ENCODE results near the gene AIRE. TPM values are rescaled to one million over a fixed set of nuclear protein-coding genes. Genes with fewer than 3 reads are reported as not detected.
A peak's percentile ranks its signal among the peaks of the same experiment; 100 is the strongest.

Gene AIRE
- total and polyA plus RNA-seq, 2 of the 13 experiments (the other 11 are each of a cell fraction or from before 2014, with no cell fraction given): not detected

DNA sequence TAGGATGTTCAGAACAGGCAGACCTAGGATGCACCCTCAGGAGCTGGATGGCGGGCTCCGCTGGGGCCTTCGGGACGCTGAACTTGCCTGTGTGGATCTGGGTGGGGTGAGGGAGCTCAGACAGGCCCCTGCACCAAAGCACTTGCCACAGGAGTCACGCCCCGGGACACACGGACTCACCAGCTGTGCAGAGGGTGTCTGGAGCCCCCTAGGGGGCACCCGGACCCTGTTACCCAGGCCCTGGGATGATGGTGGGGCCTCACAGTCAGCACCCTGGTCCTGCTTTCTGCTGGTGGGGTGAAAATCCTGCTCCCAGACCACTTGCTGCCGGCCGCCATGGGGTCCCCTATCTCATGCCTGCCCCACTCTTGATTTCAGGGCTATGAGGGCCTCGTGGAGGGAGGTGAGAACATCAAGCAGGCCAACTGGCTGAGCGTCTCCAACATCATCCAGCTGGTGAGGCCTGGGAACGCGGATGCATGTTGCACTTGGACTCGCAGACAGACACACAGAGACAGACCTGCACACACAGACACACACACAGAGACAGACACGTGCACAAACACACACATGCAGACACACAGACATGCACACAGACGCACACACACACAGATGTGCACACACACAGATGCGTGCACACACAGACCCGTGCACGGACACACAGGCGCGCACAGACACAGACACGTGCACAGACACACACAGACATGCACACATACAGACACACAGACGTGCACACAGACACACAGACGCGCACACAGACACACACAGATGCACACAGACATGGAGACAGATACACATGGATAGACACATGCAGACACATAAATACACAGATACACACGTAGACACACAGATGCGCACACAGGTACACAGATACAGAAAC is 25.2 kb downstream of the AIRE start (continued):
- TF ChIP-seq, protein P1, sequence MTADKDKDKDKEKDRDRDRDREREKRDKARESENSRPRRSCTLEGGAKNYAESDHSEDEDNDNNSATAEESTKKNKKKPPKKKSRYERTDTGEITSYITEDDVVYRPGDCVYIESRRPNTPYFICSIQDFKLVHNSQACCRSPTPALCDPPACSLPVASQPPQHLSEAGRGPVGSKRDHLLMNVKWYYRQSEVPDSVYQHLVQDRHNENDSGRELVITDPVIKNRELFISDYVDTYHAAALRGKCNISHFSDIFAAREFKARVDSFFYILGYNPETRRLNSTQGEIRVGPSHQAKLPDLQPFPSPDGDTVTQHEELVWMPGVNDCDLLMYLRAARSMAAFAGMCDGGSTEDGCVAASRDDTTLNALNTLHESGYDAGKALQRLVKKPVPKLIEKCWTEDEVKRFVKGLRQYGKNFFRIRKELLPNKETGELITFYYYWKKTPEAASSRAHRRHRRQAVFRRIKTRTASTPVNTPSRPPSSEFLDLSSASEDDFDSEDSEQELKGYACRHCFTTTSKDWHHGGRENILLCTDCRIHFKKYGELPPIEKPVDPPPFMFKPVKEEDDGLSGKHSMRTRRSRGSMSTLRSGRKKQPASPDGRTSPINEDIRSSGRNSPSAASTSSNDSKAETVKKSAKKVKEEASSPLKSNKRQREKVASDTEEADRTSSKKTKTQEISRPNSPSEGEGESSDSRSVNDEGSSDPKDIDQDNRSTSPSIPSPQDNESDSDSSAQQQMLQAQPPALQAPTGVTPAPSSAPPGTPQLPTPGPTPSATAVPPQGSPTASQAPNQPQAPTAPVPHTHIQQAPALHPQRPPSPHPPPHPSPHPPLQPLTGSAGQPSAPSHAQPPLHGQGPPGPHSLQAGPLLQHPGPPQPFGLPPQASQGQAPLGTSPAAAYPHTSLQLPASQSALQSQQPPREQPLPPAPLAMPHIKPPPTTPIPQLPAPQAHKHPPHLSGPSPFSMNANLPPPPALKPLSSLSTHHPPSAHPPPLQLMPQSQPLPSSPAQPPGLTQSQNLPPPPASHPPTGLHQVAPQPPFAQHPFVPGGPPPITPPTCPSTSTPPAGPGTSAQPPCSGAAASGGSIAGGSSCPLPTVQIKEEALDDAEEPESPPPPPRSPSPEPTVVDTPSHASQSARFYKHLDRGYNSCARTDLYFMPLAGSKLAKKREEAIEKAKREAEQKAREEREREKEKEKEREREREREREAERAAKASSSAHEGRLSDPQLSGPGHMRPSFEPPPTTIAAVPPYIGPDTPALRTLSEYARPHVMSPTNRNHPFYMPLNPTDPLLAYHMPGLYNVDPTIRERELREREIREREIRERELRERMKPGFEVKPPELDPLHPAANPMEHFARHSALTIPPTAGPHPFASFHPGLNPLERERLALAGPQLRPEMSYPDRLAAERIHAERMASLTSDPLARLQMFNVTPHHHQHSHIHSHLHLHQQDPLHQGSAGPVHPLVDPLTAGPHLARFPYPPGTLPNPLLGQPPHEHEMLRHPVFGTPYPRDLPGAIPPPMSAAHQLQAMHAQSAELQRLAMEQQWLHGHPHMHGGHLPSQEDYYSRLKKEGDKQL (CRISPR knock-in tag; IDR thresholded peaks at IDR 0.05; ENCODE audit: low read depth): no peak
- TF ChIP-seq, protein P2, sequence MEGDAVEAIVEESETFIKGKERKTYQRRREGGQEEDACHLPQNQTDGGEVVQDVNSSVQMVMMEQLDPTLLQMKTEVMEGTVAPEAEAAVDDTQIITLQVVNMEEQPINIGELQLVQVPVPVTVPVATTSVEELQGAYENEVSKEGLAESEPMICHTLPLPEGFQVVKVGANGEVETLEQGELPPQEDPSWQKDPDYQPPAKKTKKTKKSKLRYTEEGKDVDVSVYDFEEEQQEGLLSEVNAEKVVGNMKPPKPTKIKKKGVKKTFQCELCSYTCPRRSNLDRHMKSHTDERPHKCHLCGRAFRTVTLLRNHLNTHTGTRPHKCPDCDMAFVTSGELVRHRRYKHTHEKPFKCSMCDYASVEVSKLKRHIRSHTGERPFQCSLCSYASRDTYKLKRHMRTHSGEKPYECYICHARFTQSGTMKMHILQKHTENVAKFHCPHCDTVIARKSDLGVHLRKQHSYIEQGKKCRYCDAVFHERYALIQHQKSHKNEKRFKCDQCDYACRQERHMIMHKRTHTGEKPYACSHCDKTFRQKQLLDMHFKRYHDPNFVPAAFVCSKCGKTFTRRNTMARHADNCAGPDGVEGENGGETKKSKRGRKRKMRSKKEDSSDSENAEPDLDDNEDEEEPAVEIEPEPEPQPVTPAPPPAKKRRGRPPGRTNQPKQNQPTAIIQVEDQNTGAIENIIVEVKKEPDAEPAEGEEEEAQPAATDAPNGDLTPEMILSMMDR (CRISPR knock-in tag; IDR thresholded peaks at IDR 0.05): 0 out of 2 replicates have a peak, but pooled peaks have one; percentile 18
- TF ChIP-seq ZMYM4 (CRISPR knock-in tag; IDR thresholded peaks at IDR 0.05) (no peak), ZBTB1 (CRISPR knock-in tag; IDR thresholded peaks at IDR 0.05; ENCODE audit: borderline replicate concordance) (no peak), ZKSCAN5 (CRISPR knock-in tag; IDR thresholded peaks at IDR 0.05) (no peak), ZNF713 (CRISPR knock-in tag; IDR thresholded peaks at IDR 0.05) (no peak), ZFP41 (CRISPR knock-in tag; IDR thresholded peaks at IDR 0.05; ENCODE audit: borderline replicate concordance) (no peak)
- TF ChIP-seq, protein P3, sequence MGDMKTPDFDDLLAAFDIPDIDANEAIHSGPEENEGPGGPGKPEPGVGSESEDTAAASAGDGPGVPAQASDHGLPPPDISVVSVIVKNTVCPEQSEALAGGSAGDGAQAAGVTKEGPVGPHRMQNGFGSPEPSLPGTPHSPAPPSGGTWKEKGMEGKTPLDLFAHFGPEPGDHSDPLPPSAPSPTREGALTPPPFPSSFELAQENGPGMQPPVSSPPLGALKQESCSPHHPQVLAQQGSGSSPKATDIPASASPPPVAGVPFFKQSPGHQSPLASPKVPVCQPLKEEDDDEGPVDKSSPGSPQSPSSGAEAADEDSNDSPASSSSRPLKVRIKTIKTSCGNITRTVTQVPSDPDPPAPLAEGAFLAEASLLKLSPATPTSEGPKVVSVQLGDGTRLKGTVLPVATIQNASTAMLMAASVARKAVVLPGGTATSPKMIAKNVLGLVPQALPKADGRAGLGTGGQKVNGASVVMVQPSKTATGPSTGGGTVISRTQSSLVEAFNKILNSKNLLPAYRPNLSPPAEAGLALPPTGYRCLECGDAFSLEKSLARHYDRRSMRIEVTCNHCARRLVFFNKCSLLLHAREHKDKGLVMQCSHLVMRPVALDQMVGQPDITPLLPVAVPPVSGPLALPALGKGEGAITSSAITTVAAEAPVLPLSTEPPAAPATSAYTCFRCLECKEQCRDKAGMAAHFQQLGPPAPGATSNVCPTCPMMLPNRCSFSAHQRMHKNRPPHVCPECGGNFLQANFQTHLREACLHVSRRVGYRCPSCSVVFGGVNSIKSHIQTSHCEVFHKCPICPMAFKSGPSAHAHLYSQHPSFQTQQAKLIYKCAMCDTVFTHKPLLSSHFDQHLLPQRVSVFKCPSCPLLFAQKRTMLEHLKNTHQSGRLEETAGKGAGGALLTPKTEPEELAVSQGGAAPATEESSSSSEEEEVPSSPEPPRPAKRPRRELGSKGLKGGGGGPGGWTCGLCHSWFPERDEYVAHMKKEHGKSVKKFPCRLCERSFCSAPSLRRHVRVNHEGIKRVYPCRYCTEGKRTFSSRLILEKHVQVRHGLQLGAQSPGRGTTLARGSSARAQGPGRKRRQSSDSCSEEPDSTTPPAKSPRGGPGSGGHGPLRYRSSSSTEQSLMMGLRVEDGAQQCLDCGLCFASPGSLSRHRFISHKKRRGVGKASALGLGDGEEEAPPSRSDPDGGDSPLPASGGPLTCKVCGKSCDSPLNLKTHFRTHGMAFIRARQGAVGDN (CRISPR knock-in tag; IDR thresholded peaks at IDR 0.05): peak; percentile 14; the same call in 1 of the 2 replicates
- TF ChIP-seq, protein P4, sequence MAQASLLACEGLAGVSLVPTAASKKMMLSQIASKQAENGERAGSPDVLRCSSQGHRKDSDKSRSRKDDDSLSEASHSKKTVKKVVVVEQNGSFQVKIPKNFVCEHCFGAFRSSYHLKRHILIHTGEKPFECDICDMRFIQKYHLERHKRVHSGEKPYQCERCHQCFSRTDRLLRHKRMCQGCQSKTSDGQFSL (CRISPR knock-in tag; IDR thresholded peaks at IDR 0.05): no peak

Data from HepG2 (cell line).